KMS-11 (cell line): ENCODE data around the gene FGB.

Experiments used
- H2AFZ ChIP-seq: fragments of 200-600 bp; sonication (generic); 2 replicates; pipeline ENCODE4 v1.6.1; 2016; ENCODE audit warnings: antibody characterized with exemption, mixed run types, low read depth
- H3K27ac ChIP-seq: fragments of 200-600 bp; sonication (generic); 2 replicates; pipeline ENCODE4 v1.6.1; 2016; ENCODE audit warnings: mild to moderate bottlenecking, mixed run types
- H3K27me3 ChIP-seq: fragments of 200-600 bp; sonication (generic); 2 replicates; pipeline ENCODE4 v1.6.1; 2017; ENCODE audit warnings: mild to moderate bottlenecking, low read depth, mixed run types, moderate library complexity; ENCODE audit not compliant: insufficient read depth
- H3K36me3 ChIP-seq: fragments of 200-600 bp; sonication (generic); 2 replicates; pipeline ENCODE4 v1.6.1; 2017; ENCODE audit warnings: mild to moderate bottlenecking, mixed run types; ENCODE audit not compliant: insufficient read depth
- H3K4me1 ChIP-seq: fragments of 200-600 bp; sonication (generic); 2 replicates; pipeline ENCODE4 v1.6.1; 2016; ENCODE audit warnings: mild to moderate bottlenecking, low read depth, mixed run types; ENCODE audit not compliant: poor library complexity, severe bottlenecking
- H3K4me2 ChIP-seq: fragments of 200-600 bp; sonication (generic); 2 replicates; pipeline ENCODE4 v1.7.0; 2016; ENCODE audit warnings: mild to moderate bottlenecking, mixed run types
- H3K4me3 ChIP-seq: fragments of 200-600 bp; sonication (generic); IDR thresholded peaks from 2 replicates; pipeline ENCODE4 v1.6.1; 2017; ENCODE audit warnings: low read depth, low read length, mixed read lengths; ENCODE audit not compliant: insufficient read depth
- H3K79me2 ChIP-seq: fragments of 200-600 bp; sonication (generic); 2 replicates; pipeline ENCODE4 v1.6.1; 2016; ENCODE audit warnings: low read depth, mixed run types; ENCODE audit not compliant: insufficient read depth
- H3K9ac ChIP-seq: fragments of 200-600 bp; sonication (generic); 2 replicates; pipeline ENCODE4 v1.6.1; 2016; ENCODE audit warnings: mild to moderate bottlenecking, mixed run types
- H4K20me1 ChIP-seq: fragments of 200-600 bp; sonication (generic); 2 replicates; pipeline ENCODE4 v1.6.1; 2016; ENCODE audit warnings: mild to moderate bottlenecking, mixed run types; ENCODE audit not compliant: insufficient read depth
- CTCF ChIP-seq: fragments of 200-600 bp; sonication (generic); conservative IDR thresholded peaks from 2 replicates; pipeline ENCODE4 v1.6.1; 2017; ENCODE audit warnings: low read depth, mild to moderate bottlenecking, antibody characterized with exemption, low read length, moderate library complexity, mixed read lengths

Gene FGB

GRCh38 chr4:154569028-154569427 lies 6.2 kb downstream of the FGB start:
- Histone ChIP-seq H3K27me3 (no peaks in the 10 kb centered on the region), H3K4me1 (no peaks in the 10 kb centered on the region), H4K20me1 (no peaks in the 10 kb centered on the region), H3K9ac (no peak overlapping the region), H3K36me3 (no peaks in the 10 kb centered on the region), H3K4me3 (no peak overlapping the region), H3K27ac (no peak overlapping the region), H3K79me2 (no peaks in the 10 kb centered on the region), H3K4me2 (no peak overlapping the region), H2AFZ (no peak overlapping the region)
- no peak for TF ChIP-seq CTCF

- Histone ChIP-seq H4K20me1 (no peaks in the 10 kb centered on the region), H3K4me3 (no peak overlapping the region), H2AFZ (no peak overlapping the region), H3K4me1 (no peaks in the 10 kb centered on the region), H3K9ac (no peak overlapping the region), H3K36me3 (no peaks in the 10 kb centered on the region), H3K27ac (no peak overlapping the region), H3K27me3 (no peaks in the 10 kb centered on the region), H3K79me2 (no peaks in the 10 kb centered on the region), H3K4me2 (no peak overlapping the region)
- TF ChIP-seq CTCF, result no peak
Observed at GRCh38 chr4:154569584-154569983, 6.8 kb downstream of the FGB start.

GRCh38 chr4:154573190-154573870 lies 10.5 kb downstream of the FGB start:
- Histone ChIP-seq H3K27me3 (no peaks in the 10 kb centered on the region), H3K9ac (no peak overlapping the region)

GRCh38 chr4:154574311-154574710 lies 11.5 kb downstream of the FGB start:
- Histone ChIP-seq H3K4me3 (no peak overlapping the region), H3K9ac (no peak overlapping the region), H3K4me2 (no peak overlapping the region), H3K79me2 (no peaks in the 10 kb centered on the region), H3K27ac (no peak overlapping the region), H2AFZ (no peak overlapping the region), H3K4me1 (no peaks in the 10 kb centered on the region), H4K20me1 (no peaks in the 10 kb centered on the region), H3K36me3 (no peaks in the 10 kb centered on the region), H3K27me3 (no peaks in the 10 kb centered on the region)
- TF ChIP-seq CTCF, result no peak

More at GRCh38 chr4:154573190-154573870, 10.5 kb downstream of the FGB start:
- Histone ChIP-seq H3K4me3 (no peak overlapping the region), H2AFZ (no peak overlapping the region), H3K79me2 (no peaks in the 10 kb centered on the region), H4K20me1 (no peaks in the 10 kb centered on the region), H3K4me1 (no peaks in the 10 kb centered on the region), H3K4me2 (no peak overlapping the region), H3K36me3 (no peaks in the 10 kb centered on the region), H3K27ac (no peak overlapping the region)
- no peak for TF ChIP-seq CTCF
